GM18909 (cell line): ENCODE results near the gene SUCO.
"Not testable (repeated sequence)": the region's sequence is repeated elsewhere in the genome, so short reads cannot be mapped to it uniquely, and the experiment has no call there.

ENCODE experiments used
- ATAC-seq: cut with Tn5 transposase; IDR thresholded peaks from one replicate; pipeline ENCODE4 v1.9.1; 2021; ENCODE audit warnings: mild to moderate bottlenecking; ENCODE audit not compliant: unreplicated experiment, poor library complexity

SUCO gene, protein sequence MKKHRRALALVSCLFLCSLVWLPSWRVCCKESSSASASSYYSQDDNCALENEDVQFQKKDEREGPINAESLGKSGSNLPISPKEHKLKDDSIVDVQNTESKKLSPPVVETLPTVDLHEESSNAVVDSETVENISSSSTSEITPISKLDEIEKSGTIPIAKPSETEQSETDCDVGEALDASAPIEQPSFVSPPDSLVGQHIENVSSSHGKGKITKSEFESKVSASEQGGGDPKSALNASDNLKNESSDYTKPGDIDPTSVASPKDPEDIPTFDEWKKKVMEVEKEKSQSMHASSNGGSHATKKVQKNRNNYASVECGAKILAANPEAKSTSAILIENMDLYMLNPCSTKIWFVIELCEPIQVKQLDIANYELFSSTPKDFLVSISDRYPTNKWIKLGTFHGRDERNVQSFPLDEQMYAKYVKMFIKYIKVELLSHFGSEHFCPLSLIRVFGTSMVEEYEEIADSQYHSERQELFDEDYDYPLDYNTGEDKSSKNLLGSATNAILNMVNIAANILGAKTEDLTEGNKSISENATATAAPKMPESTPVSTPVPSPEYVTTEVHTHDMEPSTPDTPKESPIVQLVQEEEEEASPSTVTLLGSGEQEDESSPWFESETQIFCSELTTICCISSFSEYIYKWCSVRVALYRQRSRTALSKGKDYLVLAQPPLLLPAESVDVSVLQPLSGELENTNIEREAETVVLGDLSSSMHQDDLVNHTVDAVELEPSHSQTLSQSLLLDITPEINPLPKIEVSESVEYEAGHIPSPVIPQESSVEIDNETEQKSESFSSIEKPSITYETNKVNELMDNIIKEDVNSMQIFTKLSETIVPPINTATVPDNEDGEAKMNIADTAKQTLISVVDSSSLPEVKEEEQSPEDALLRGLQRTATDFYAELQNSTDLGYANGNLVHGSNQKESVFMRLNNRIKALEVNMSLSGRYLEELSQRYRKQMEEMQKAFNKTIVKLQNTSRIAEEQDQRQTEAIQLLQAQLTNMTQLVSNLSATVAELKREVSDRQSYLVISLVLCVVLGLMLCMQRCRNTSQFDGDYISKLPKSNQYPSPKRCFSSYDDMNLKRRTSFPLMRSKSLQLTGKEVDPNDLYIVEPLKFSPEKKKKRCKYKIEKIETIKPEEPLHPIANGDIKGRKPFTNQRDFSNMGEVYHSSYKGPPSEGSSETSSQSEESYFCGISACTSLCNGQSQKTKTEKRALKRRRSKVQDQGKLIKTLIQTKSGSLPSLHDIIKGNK (N-terminal part only)

DNA sequence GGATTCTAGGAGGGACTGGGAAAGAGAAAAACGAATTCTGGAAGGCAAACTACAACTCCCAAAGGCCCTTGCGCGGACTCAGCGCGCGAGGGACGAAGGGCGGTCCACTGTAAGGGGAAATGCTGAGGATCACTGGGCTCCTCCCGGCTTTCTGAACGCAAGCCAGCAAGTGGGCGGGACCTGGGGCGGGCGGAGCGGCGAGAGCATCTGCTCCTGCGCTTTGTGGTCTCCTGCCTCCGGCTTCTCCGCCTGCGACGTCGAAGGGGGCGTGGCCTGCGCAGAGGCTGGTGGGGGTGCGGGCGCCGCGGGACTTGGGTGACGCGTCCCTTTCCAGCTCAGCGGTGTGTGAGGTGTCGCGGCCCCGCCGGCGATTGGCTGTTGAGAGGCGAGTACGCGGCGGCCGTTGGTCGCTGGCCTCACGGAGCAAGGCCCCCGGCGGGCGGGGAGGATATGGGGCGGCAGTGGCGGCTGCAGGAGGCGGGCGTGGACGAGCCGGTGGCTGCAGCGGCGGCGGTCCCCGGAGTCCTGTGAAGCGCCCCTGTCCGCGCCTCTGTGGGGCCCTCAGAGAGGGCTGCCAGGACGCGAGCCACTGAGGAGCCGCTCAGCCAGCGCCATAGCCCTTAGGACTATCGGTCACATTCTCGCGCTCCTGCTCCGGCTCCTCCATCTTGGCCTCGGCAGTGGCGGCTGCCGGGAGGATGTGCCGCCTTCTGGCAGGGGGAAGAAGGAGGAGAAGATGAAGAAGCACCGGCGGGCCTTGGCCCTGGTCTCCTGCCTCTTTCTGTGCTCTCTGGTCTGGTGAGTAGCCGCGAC is at the start of gene SUCO:
TSS of gene SUCO (plus strand) at position 451 of the 813 bp plus-strand sequence. CDS start at position 737, 286 bp downstream.
- peak; percentile 88 for ATAC-seq

DNA sequence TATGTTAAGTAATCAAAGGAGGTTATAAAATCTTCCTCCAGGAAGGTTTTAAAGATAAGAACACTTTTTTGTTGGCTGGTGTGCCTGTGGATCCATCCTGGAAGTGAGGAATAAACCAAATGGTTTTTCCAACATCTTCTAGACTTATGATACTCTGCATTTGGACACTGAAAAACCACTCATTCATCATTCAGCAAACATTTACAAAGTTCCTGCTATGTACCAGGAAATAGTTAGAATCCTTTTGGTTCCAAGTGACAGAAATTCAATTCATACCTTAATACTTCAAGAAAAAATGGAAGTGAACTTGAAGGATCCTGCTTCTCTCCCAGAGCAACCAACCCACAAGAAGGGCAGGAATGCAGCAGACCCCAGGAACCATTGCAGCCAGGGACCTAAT is 49.5 kb upstream of the SUCO start:
- no peak for ATAC-seq

GRCh38 chr1:172484252-172484651 is 48.7 kb upstream of the SUCO start:
- ATAC-seq = no peak

GRCh38 chr1:172485626-172486025 is 47.3 kb upstream of the SUCO start:
- no peak for ATAC-seq

- no peak for ATAC-seq
Measured at GRCh38 chr1:172486805-172487454, 46.0 kb upstream of the SUCO start.

DNA sequence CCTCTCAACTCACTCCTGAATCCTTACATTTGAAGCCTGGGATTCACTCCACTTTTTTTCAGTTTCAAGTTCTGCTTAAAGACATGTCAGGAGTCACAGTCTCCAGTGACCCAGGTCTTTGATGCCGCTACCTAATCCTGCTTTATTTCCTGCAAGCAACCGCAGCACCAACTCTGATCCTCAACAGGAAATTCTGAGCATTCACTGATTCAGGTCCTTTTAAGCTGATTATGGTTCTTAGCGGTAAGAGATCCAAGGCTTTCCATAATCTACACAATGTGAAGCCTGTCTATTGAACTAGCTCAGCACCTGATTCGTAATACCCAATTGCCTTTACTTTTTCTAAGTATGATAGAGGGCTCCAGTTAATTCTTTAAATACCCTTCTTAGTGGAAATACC is 45.4 kb upstream of the SUCO start:
- no peak for ATAC-seq

DNA sequence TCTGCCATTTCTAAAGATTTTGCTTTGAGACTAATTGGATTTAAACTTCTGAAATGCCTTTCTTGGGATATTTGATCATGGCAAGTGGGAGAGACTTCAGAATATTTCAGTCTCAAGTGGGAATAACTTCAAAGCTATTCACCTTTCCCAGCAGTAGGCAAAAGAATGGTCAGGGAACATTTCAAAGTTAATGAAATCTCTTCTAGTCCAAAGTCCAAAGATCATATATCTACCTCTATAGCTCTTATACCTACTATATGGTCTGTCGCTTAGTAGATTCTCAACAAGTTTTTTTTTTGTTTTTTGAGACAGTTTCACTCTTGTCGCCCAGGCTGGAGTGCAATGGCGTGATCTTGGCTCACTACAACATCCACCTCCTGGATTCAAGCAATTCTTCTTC is 44.6 kb upstream of the SUCO start:
- no peak for ATAC-seq

DNA sequence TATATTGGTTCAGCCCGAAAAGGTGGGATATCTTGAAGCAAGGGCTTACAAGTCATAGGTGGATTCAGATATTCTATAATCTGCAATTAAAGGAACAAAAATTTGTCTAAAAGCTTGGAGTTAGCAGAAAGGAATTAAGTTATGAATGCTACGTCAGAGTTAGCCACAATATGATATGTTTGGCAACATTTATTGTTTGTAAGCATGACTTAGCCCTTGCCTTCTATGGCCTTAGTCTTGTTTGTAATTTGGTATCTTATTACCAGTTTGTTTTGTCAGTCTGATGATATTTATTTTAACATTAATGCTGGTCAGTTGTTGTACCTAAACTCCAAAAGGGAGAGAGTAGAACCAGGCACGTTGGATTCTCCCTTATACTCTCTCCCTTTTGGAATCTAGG is 43.1 kb upstream of the SUCO start:
- no peak for ATAC-seq

DNA sequence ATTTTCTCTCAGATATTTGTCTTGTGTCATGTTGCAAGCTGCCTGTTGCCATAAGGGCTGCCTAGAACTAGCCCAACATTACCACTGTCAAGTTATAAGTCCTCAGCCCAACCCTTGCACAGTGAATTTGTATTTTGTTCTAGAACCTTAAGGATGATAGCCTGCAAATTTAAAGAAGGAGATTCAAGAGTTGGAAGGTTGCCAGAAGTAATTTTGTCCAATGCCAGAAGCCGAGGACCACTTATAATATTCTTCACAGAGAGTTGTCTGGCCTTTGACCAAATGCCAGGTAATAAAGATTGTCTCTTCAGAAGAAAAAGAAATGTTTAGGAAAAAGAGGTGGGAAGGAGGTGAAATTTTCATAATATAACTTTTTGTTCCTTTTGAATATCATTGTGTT is 40.5 kb upstream of the SUCO start:
- no peak for ATAC-seq

- ATAC-seq = no peak
Measured at GRCh38 chr1:172494166-172494565, 38.8 kb upstream of the SUCO start.

- ATAC-seq = not testable (repeated sequence)
Measured at GRCh38 chr1:172496127-172496526, 36.8 kb upstream of the SUCO start.

GRCh38 chr1:172496678-172497077 is 36.3 kb upstream of the SUCO start:
- no peak for ATAC-seq

GRCh38 chr1:172497230-172497629 is 35.7 kb upstream of the SUCO start:
- no peak for ATAC-seq

DNA sequence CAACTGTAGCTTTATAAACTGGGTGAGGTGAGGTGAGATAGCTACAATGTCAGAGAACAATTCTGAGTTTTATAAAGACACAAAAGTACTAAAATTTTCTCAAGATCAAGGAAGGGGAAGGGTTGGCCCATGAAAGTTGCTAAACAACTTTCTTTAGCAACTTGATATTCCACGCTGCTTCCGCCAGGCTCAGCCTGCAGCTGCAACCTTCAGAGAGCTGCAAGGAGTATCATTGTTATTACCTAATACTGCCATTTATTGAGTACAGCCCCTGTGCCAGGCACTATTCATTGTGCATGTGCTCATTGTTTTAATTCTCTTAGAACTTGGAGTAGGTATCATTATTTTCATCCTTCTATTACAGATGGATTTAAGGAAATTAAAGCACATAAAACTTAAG is 34.1 kb upstream of the SUCO start:
- no peak for ATAC-seq

DNA sequence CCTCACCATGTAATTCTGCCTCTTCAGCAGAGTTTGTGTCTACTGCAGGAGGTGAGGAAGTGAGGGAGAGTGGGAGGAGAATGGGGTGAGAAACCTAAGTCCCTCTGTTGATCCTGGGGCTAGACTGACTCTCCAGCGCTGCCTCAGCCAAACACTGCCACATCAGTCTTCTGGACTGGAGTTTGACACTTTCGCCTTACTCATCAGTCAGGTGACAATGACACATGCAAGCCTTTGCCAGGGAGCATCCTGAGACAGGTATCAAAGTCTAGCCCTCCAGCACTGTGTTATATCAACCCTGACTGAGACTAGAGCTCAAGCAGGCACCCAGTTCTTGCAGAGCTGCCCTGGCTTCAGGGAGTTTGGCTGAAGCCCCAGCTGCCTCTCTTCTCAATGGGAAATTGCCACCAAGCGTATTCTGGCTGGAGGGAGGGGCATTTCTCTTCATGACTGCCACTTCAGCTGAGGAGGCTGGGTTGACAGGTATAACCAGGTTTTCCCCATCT is 33.3 kb upstream of the SUCO start:
- no peak for ATAC-seq

GRCh38 chr1:172500207-172500606 is 32.7 kb upstream of the SUCO start:
- no peak for ATAC-seq

GRCh38 chr1:172507741-172508140 is 25.2 kb upstream of the SUCO start:
- ATAC-seq = no peak

- no peak for ATAC-seq
Measured at GRCh38 chr1:172510479-172510878, 22.5 kb upstream of the SUCO start.

DNA sequence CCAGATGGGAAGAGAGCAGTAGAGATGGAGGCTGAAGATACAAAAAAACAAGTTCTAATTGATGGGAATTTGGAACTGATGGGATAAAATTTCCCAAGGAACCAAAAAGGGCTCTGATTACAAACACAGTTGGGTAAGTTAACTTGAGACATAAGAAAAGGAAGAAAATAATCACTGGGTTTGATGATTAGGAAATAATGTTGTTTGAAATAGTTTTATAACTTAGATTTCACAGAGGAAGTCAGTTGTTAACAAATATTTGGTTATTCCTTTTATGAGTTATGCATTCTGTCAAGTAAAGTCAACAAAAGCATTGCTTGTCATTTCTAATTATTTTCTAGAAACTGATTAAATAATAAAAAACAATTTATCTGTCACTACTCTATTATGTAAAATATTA is 20.4 kb upstream of the SUCO start:
- no peak for ATAC-seq
